GM23248 (cell line): ENCODE results near the gene ZXDA. TPM values are rescaled to one million over a fixed set of nuclear protein-coding genes. Genes with fewer than 3 reads are reported as not detected.
"Not testable (repeated sequence)": the region's sequence is repeated elsewhere in the genome, so short reads cannot be mapped to it uniquely, and the experiment has no call there.

ENCODE experiments used
- DNase-seq: peaks from one replicate; pipeline ENCODE4 v3.0.0-alpha.2; 2015
- H2AFZ ChIP-seq: fragments of 200-600 bp; sonication (generic); 2 replicates; pipeline ENCODE4 v1.6.1; 2016; ENCODE audit warnings: antibody characterized with exemption
- H3F3A ChIP-seq: fragments of 200-600 bp; sonication (generic); 2 replicates; pipeline ENCODE4 v1.6.1; 2016; ENCODE audit warnings: mild to moderate bottlenecking, antibody characterized with exemption, mixed run types; ENCODE audit not compliant: insufficient read depth
- H3K27ac ChIP-seq: fragments of 200-600 bp; sonication (generic); 2 replicates; pipeline ENCODE4 v1.5.1; 2016; ENCODE audit warnings: mild to moderate bottlenecking
- H3K27me3 ChIP-seq: fragments of 200-600 bp; sonication (generic); replicated peaks from 2 replicates; pipeline ENCODE4 v1.6.1; 2016; ENCODE audit warnings: mild to moderate bottlenecking; ENCODE audit not compliant: insufficient read depth
- H3K36me3 ChIP-seq: fragments of 200-600 bp; sonication (generic); 2 replicates; pipeline ENCODE4 v1.6.1; 2016; ENCODE audit warnings: low read depth, mild to moderate bottlenecking
- H3K4me1 ChIP-seq: fragments of 200-600 bp; sonication (generic); 2 replicates; pipeline ENCODE4 v1.6.1; 2016; ENCODE audit warnings: mild to moderate bottlenecking; ENCODE audit not compliant: insufficient read depth
- H3K4me2 ChIP-seq: fragments of 200-600 bp; sonication (generic); one replicate; pipeline ENCODE4 v1.6.1; 2016; ENCODE audit warnings: mild to moderate bottlenecking; ENCODE audit not compliant: unreplicated experiment
- H3K4me3 ChIP-seq: fragments of 200-600 bp; sonication (generic); 2 replicates; pipeline ENCODE4 v1.5.1; 2016; ENCODE audit warnings: mild to moderate bottlenecking
- H3K79me2 ChIP-seq: fragments of 200-600 bp; sonication (generic); 2 replicates; pipeline ENCODE4 v1.6.1; 2016; ENCODE audit warnings: mild to moderate bottlenecking; ENCODE audit not compliant: insufficient read depth
- H3K9ac ChIP-seq: fragments of 200-600 bp; sonication (generic); 2 replicates; pipeline ENCODE4 v1.6.1; 2016; ENCODE audit warnings: mild to moderate bottlenecking
- H3K9me2 ChIP-seq: fragments of 200-600 bp; sonication (generic); 2 replicates; pipeline ENCODE4 v1.6.1; 2016; ENCODE audit warnings: mixed run types, mild to moderate bottlenecking, moderate library complexity; ENCODE audit not compliant: insufficient read depth
- H3K9me3 ChIP-seq: fragments of 200-600 bp; sonication (generic); one replicate; pipeline ENCODE4 v1.6.1; 2017; ENCODE audit warnings: low read depth
- H4K20me1 ChIP-seq: fragments of 200-600 bp; sonication (generic); 2 replicates; pipeline ENCODE4 v1.6.0; 2016; ENCODE audit not compliant: insufficient read depth
- EZH2 ChIP-seq: fragments of 200-600 bp; sonication (generic); IDR thresholded peaks from 2 replicates; pipeline ENCODE4 v1.6.1; 2018; ENCODE audit warnings: antibody characterized with exemption, mild to moderate bottlenecking; ENCODE audit not compliant: insufficient read depth, poor library complexity, severe bottlenecking
- EZH2phosphoT487 ChIP-seq: fragments of 200-600 bp; sonication (generic); IDR thresholded peaks from 2 replicates; pipeline ENCODE4 v1.6.1; 2018; ENCODE audit warnings: antibody characterized with exemption, moderate library complexity, mild to moderate bottlenecking, low read depth; ENCODE audit not compliant: insufficient read depth
- WGBS, 2 experiments: methylation state at CpG; one replicate each; pipeline ENCODE4 v1.1.6; 2015 to 2017; ENCODE audit warnings: low lambda C conversion rate in 2 of 2, low coverage in 1 of 2; ENCODE audit errors: missing lambda C conversion rate in 2 of 2; 5-methylcytosine and 5-hydroxymethylcytosine counted together
- in situ Hi-C: fragments of 300-500 bp; cut with MboI; formaldehyde crosslinking; loops from 2 replicates; pipeline ENCODE4 v1.15.0; 2020
- polyA plus RNA-seq: library from polyadenylated mRNA; unstranded; fragments of >200 nt; fragmentation: Nextera tagmentation; extraction: Ambion mirVana; gene quantifications from 2 replicates; pipeline ENCODE4 v1.2.1, GENCODE V29; 2016
- total RNA-seq: library from RNA; depleted of rRNA; stranded (reverse); fragments of >200 nt; shearing (Covaris generic); gene quantifications from 2 replicates; pipeline ENCODE4 v1.2.3, GENCODE V29; 2014

ZXDA gene
- total and polyA plus RNA-seq, 2 experiments from 2014 or later: 0.61 to 3.7 TPM

GRCh38 chrX:57915680-57916079 is 5.4 kb upstream of the ZXDA start:
- TF ChIP-seq EZH2 (no peak), EZH2phosphoT487 (no peak)
- Histone ChIP-seq H3K9ac (no peak overlapping the region), H3K4me3 (no peak overlapping the region), H3K4me2 (no peak overlapping the region), H3K27me3 (no peaks in the 10 kb centered on the region), H3K9me2 (no peaks in the 10 kb centered on the region), H3F3A (no peaks in the 10 kb centered on the region), H3K36me3 (no peaks in the 10 kb centered on the region), H2AFZ (no peak overlapping the region), H4K20me1 (no peaks in the 10 kb centered on the region), H3K79me2 (no peaks in the 10 kb centered on the region), H3K27ac (no peak overlapping the region), H3K4me1 (no peaks in the 10 kb centered on the region), H3K9me3 (no peaks in the 10 kb centered on the region)
- DNase-seq: no peak
- in situ Hi-C loops: loop anchor here (25.0 kb wide), 1 partner anchor 328 kb away; the partner anchor contains the start of gene ZXDB
- WGBS, 2 experiments: 80 to 100% methylated on average over 3 to 5 of the region's 5 CpGs

GRCh38 chrX:57909595-57910286 is 517 bp downstream of the ZXDA start:
- H3K9me3 ChIP-seq, H3K36me3 ChIP-seq, H3K79me2 ChIP-seq, H4K20me1 ChIP-seq, H3K9me2 ChIP-seq, H3K27me3 ChIP-seq: not testable (repeated sequence)
- in situ Hi-C loops: loop anchor here (25.0 kb wide), 1 partner anchor 322 kb away; the partner anchor contains the start of gene ZXDB
- Histone ChIP-seq H3K4me1 (peaks cover 24% of the 10 kb centered on the region), H2AFZ (0 out of 2 replicates have a peak overlapping the region, but pooled peaks have one; percentile 41), H3K4me3 (peak overlapping the region; percentile 69), H3K4me2 (peak overlapping the region; percentile 53), H3K9ac (peak overlapping the region; percentile 87), H3K27ac (peak overlapping the region; percentile 49; the same call in 1 of the 2 replicates), H3F3A (peaks cover 26% of the 10 kb centered on the region)
- peak; percentile 43 for DNase-seq
- 13% methylated on average over 3 of the region's 72 CpGs; no CpG with 5 or more reads in 1 of the 2 experiments for WGBS, 2 experiments

- Histone ChIP-seq H3F3A (peaks cover 26% of the 10 kb centered on the region), H3K9ac (peak overlapping the region; percentile 87), H3K79me2 (peaks cover 15% of the 10 kb centered on the region), H3K4me2 (peak overlapping the region; percentile 53), H3K4me1 (peaks cover 24% of the 10 kb centered on the region), H3K4me3 (peak overlapping the region; percentile 69)
- DNase-seq, H3K9me3 ChIP-seq, H3K36me3 ChIP-seq, H4K20me1 ChIP-seq, H2AFZ ChIP-seq, H3K9me2 ChIP-seq, H3K27me3 ChIP-seq, H3K27ac ChIP-seq: not testable (repeated sequence)
- 78 to 89% methylated on average over 18 to 20 of the region's 28 CpGs for WGBS, 2 experiments
- in situ Hi-C loops: loop anchor here (25.0 kb wide), 1 partner anchor 322 kb away; the partner anchor contains the start of gene ZXDB
Measured at GRCh38 chrX:57908972-57909594, 1.2 kb downstream of the ZXDA start.

GRCh38 chrX:57906790-57907189 is 3.5 kb downstream of the ZXDA start:
- Histone ChIP-seq H3K79me2 (peaks cover 17% of the 10 kb centered on the region), H2AFZ (no peak overlapping the region), H4K20me1 (no peaks in the 10 kb centered on the region), H3K9ac (peak overlapping the region; percentile 14; the same call in 1 of the 2 replicates), H3K9me2 (no peaks in the 10 kb centered on the region), H3K4me3 (peak overlapping the region; percentile 32), H3K36me3 (no peaks in the 10 kb centered on the region), H3K9me3 (no peaks in the 10 kb centered on the region), H3K4me1 (peaks cover 25% of the 10 kb centered on the region), H3K27me3 (no peaks in the 10 kb centered on the region), H3F3A (peaks cover 26% of the 10 kb centered on the region), H3K4me2 (peak overlapping the region; percentile 78), H3K27ac (peak overlapping the region; percentile 50)
- 0 to 7% methylated on average over 1 of the region's 1 CpG for WGBS, 2 experiments
- DNase-seq: peak; percentile 73
- TF ChIP-seq EZH2phosphoT487 (no peak), EZH2 (no peak)
- in situ Hi-C loops: loop anchor here (25.0 kb wide), 1 partner anchor 319 kb away; the partner anchor contains the start of gene ZXDB
